H9 (cell line): ENCODE results near the gene ADGRL2. TPM values are rescaled to one million over a fixed set of nuclear protein-coding genes. Genes with fewer than 3 reads are reported as not detected.
A peak's percentile ranks its signal among the peaks of the same experiment; 100 is the strongest.

Experiments used
- DNase-seq: peaks from one replicate; pipeline ENCODE4 v3.0.0-alpha.2; 2017
- H2AFZ ChIP-seq: one replicate; pipeline ENCODE4 v1.6.1; 2013; ENCODE audit warnings: mild to moderate bottlenecking, low read length, control low read depth, moderate library complexity
- H2AK5ac ChIP-seq: 2 replicates; pipeline ENCODE4 v1.6.1; 2013; ENCODE audit warnings: low read length, control low read depth, mixed read lengths; ENCODE audit not compliant: insufficient read length
- H2BK120ac ChIP-seq: one replicate; pipeline ENCODE4 v1.6.1; 2013; ENCODE audit warnings: low read depth, mild to moderate bottlenecking, low read length, control low read depth, inconsistent platforms; ENCODE audit not compliant: poor library complexity, severe bottlenecking
- H2BK12ac ChIP-seq: 2 replicates; pipeline ENCODE4 v1.6.1; 2013; ENCODE audit warnings: low read length, control low read depth, mixed read lengths, low read depth; ENCODE audit not compliant: insufficient read length
- H2BK15ac ChIP-seq: 2 replicates; pipeline ENCODE4 v1.6.1; 2013; ENCODE audit warnings: low read depth, low read length, control low read depth
- H2BK20ac ChIP-seq: one replicate; pipeline ENCODE4 v1.6.1; 2013; ENCODE audit warnings: low read depth, mild to moderate bottlenecking, low read length, control low read depth, inconsistent platforms; ENCODE audit not compliant: poor library complexity, severe bottlenecking
- H2BK5ac ChIP-seq: 2 replicates; pipeline ENCODE4 v1.6.1; 2013; ENCODE audit warnings: low read length, control low read depth, mixed read lengths; ENCODE audit not compliant: insufficient read length
- H3K14ac ChIP-seq: 2 replicates; pipeline ENCODE4 v1.6.1; 2013; ENCODE audit warnings: low read length, control low read depth; ENCODE audit not compliant: insufficient read depth
- H3K18ac ChIP-seq: 2 replicates; pipeline ENCODE4 v1.6.1; 2013; ENCODE audit warnings: low read depth, mild to moderate bottlenecking, mixed read lengths, low read length, control low read depth; ENCODE audit not compliant: insufficient read length
- H3K23ac ChIP-seq: 2 replicates; pipeline ENCODE4 v1.6.1; 2013; ENCODE audit warnings: low read length, control low read depth, mixed read lengths, low read depth; ENCODE audit not compliant: insufficient read length
- H3K23me2 ChIP-seq: 2 replicates; pipeline ENCODE4 v1.6.1; 2013; ENCODE audit warnings: low read depth, mild to moderate bottlenecking, mixed read lengths, low read length, control low read depth; ENCODE audit not compliant: insufficient read length, poor library complexity, severe bottlenecking
- H3K27ac ChIP-seq: 2 replicates; pipeline ENCODE4 v1.5.1; 2013; ENCODE audit warnings: low read length, control low read depth, mixed read lengths, low read depth; ENCODE audit not compliant: insufficient read length
- H3K27me3 ChIP-seq: 2 replicates; pipeline ENCODE4 v1.6.1; 2013; ENCODE audit warnings: low read length, control low read depth, inconsistent platforms; ENCODE audit not compliant: insufficient read depth
- H3K4ac ChIP-seq: 2 replicates; pipeline ENCODE4 v1.6.1; 2013; ENCODE audit warnings: low read depth, mild to moderate bottlenecking, control low read depth, inconsistent platforms, low read length, moderate library complexity
- H3K4me1 ChIP-seq: 2 replicates; pipeline ENCODE4 v1.6.1; 2013; ENCODE audit warnings: low read length, control low read depth, inconsistent platforms; ENCODE audit not compliant: insufficient read depth
- H3K4me2 ChIP-seq: 2 replicates; pipeline ENCODE4 v1.6.1; 2013; ENCODE audit warnings: low read length, control low read depth, mixed read lengths; ENCODE audit not compliant: insufficient read length, insufficient read depth
- H3K56ac ChIP-seq: 2 replicates; pipeline ENCODE4 v1.6.1; 2013; ENCODE audit warnings: low read depth, mild to moderate bottlenecking, mixed read lengths, low read length, control low read depth; ENCODE audit not compliant: insufficient read length
- H3K79me1 ChIP-seq: 2 replicates; pipeline ENCODE4 v1.6.1; 2013; ENCODE audit warnings: low read depth, mild to moderate bottlenecking, moderate library complexity, low read length, control low read depth, inconsistent platforms; ENCODE audit not compliant: insufficient read depth, poor library complexity, severe bottlenecking
- H3K79me2 ChIP-seq: 2 replicates; pipeline ENCODE4 v1.6.1; 2013; ENCODE audit warnings: low read length, control low read depth, inconsistent platforms; ENCODE audit not compliant: insufficient read depth
- H3K9ac ChIP-seq: 2 replicates; pipeline ENCODE4 v1.6.1; 2013; ENCODE audit warnings: low read length, control low read depth, mixed read lengths; ENCODE audit not compliant: insufficient read length; ENCODE audit errors: extremely low read depth
- H3K9me3 ChIP-seq: one replicate; pipeline ENCODE4 v1.6.1; 2013; ENCODE audit warnings: low read depth, low read length, inconsistent platforms; ENCODE audit not compliant: control insufficient read depth
- H3T11ph ChIP-seq: one replicate; pipeline ENCODE4 v1.6.1; 2013; ENCODE audit warnings: mild to moderate bottlenecking, low read length, control low read depth, inconsistent platforms
- H4K20me1 ChIP-seq: one replicate; pipeline ENCODE4 v1.6.1; 2013; ENCODE audit not compliant: control insufficient read depth, insufficient read length, insufficient read depth
- H4K5ac ChIP-seq: 2 replicates; pipeline ENCODE4 v1.6.1; 2013; ENCODE audit warnings: low read depth, mild to moderate bottlenecking, mixed read lengths, low read length, control low read depth; ENCODE audit not compliant: insufficient read length
- H4K8ac ChIP-seq: replicated peaks from 2 replicates; pipeline ENCODE4 v1.6.1; 2013; ENCODE audit warnings: low read length, control low read depth, mixed read lengths, low read depth; ENCODE audit not compliant: insufficient read length
- H4K91ac ChIP-seq: 2 replicates; pipeline ENCODE4 v1.6.1; 2013; ENCODE audit warnings: low read depth, mild to moderate bottlenecking, moderate library complexity, mixed read lengths, low read length, control low read depth; ENCODE audit not compliant: insufficient read length
- H3K27ac Mint-ChIP-seq, 3 experiments: 2 replicates in 2 of 3; 3 replicates in 1 of 3; pipeline ENCODE4 v1.8.0; 2020 to 2021; ENCODE audit warnings: mixed read lengths in 3 of 3, mild to moderate bottlenecking in 1 of 3, moderate library complexity in 1 of 3
- H3K27me3 Mint-ChIP-seq: 2 replicates; pipeline ENCODE4 v1.8.0; 2021; ENCODE audit warnings: low read depth, mild to moderate bottlenecking, moderate library complexity, mixed read lengths
- H3K36me3 Mint-ChIP-seq, 3 experiments: 2 replicates in 2 of 3; 3 replicates in 1 of 3; pipeline ENCODE4 v1.8.0; 2020 to 2021; ENCODE audit warnings: low read depth in 3 of 3, mixed read lengths in 3 of 3; ENCODE audit not compliant: insufficient read depth in 1 of 3
- H3K4me1 Mint-ChIP-seq, 2 experiments: 2 replicates each; pipeline ENCODE4 v1.8.0; 2020; ENCODE audit warnings: mixed read lengths in 2 of 2
- H3K4me3 Mint-ChIP-seq, 2 experiments: 2 replicates in 1 of 2; 3 replicates in 1 of 2; pipeline ENCODE4 v1.8.0; 2020 to 2021; ENCODE audit warnings: mild to moderate bottlenecking in 2 of 2, mixed read lengths in 2 of 2, moderate library complexity in 1 of 2
- H3K9me3 Mint-ChIP-seq, 2 experiments: 2 replicates in 1 of 2; 3 replicates in 1 of 2; pipeline ENCODE4 v1.8.0; 2020; ENCODE audit warnings: mild to moderate bottlenecking in 2 of 2, mixed read lengths in 2 of 2, moderate library complexity in 1 of 2
- WGBS: extraction: QIAGEN DNeasy Blood & Tissue Kit; methylation state at CpG from one replicate; pipeline ENCODE4 v1.1.7; 2013; ENCODE audit warnings: missing lambda C conversion rate, low lambda C conversion rate, mixed read lengths; ENCODE audit not compliant: insufficient read length; ENCODE audit errors: extremely low coverage; 5-methylcytosine and 5-hydroxymethylcytosine counted together
- total RNA-seq: library from RNA; stranded (reverse); gene quantifications from 2 replicates; pipeline ENCODE4 v1.2.1, GENCODE V29; 2021
- TF ChIP-seq, protein P1 (sequence below): fragments of 200-600 bp; sonication (generic); conservative IDR thresholded peaks from 3 replicates; pipeline ENCODE4 v1.8.0; 2021; ENCODE audit warnings: antibody characterized with exemption, mild to moderate bottlenecking

Gene ADGRL2
- total RNA-seq, 1 experiment from 2014 or later, result 119 TPM

DNA sequence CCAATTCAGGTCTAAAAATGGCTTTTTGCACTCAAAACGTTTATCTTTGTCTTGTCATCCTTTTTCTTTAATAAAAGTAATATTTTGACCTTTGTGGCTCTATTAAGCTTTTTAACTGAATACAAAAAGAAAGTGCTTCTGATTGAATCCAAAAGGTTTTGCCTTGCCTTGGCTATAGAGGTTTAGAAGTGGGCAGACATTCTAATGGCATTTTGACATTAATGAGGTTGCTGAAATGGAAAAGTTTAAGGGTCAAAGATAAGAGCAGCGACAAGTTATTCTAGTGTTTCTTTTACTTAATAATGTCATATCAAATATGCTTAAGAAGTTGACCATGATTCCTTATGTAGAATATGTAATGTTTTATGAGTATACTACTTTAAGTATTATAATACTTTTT is 120.2 kb downstream of the ADGRL2 start:
- H2BK5ac ChIP-seq, result no peak overlapping the region
- no peak overlapping the region for H2AK5ac ChIP-seq
- H3K9ac ChIP-seq, result no peak overlapping the region
- Mint-ChIP-seq H3K36me3 (peaks cover 0 to 4% (median 0%) of the 10 kb centered on the region in 3 experiments; a peak in 1 of 7 replicates), H3K4me3 (no peak overlapping the region), H3K27me3 (no peaks in the 10 kb centered on the region), H3K4me1 (peaks cover 48 to 75% of the 10 kb centered on the region in 2 experiments), H3K9me3 (no peaks in the 10 kb centered on the region), H3K27ac (peak overlapping the region in 1 of 3 experiments; percentile 9; a peak in 2 of 7 replicates)
- no peak overlapping the region for H3K23ac ChIP-seq
- H3K79me1 ChIP-seq, result peaks cover 4% of the 10 kb centered on the region
- H2AFZ ChIP-seq, result no peak overlapping the region
- DNase-seq, result no peak
- H3K79me2 ChIP-seq, result no peaks in the 10 kb centered on the region; the same call in 1 of the 2 replicates
- H3K14ac ChIP-seq, result no peak overlapping the region
- no peak overlapping the region for H3K18ac ChIP-seq
- H4K91ac ChIP-seq, result no peak overlapping the region
- no peak overlapping the region for H3K4me2 ChIP-seq
- no peak overlapping the region for H2BK15ac ChIP-seq
- H2BK12ac ChIP-seq, result no peak overlapping the region
- H3K4me1 ChIP-seq, result no peaks in the 10 kb centered on the region; the same call in 1 of the 2 replicates
- H4K8ac ChIP-seq, result no peak overlapping the region
- H3T11ph ChIP-seq, result no peak overlapping the region
- no CpG with 5 or more reads among the region's 2 CpGs for WGBS
- H3K4ac ChIP-seq, result no peak overlapping the region
- H3K23me2 ChIP-seq, result no peaks in the 10 kb centered on the region
- no peak overlapping the region for H4K5ac ChIP-seq
- TF ChIP-seq, protein P1, sequence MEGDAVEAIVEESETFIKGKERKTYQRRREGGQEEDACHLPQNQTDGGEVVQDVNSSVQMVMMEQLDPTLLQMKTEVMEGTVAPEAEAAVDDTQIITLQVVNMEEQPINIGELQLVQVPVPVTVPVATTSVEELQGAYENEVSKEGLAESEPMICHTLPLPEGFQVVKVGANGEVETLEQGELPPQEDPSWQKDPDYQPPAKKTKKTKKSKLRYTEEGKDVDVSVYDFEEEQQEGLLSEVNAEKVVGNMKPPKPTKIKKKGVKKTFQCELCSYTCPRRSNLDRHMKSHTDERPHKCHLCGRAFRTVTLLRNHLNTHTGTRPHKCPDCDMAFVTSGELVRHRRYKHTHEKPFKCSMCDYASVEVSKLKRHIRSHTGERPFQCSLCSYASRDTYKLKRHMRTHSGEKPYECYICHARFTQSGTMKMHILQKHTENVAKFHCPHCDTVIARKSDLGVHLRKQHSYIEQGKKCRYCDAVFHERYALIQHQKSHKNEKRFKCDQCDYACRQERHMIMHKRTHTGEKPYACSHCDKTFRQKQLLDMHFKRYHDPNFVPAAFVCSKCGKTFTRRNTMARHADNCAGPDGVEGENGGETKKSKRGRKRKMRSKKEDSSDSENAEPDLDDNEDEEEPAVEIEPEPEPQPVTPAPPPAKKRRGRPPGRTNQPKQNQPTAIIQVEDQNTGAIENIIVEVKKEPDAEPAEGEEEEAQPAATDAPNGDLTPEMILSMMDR, result no peak
- H3K27me3 ChIP-seq, result no peaks in the 10 kb centered on the region
- no peak overlapping the region for H2BK120ac ChIP-seq
- no peak overlapping the region for H2BK20ac ChIP-seq
- H4K20me1 ChIP-seq, result no peaks in the 10 kb centered on the region
- H3K27ac ChIP-seq, result no peak overlapping the region
- no peaks in the 10 kb centered on the region for H3K9me3 ChIP-seq
- H3K56ac ChIP-seq, result no peak overlapping the region
